Prostate gland (tissue), 2 donors: ENCODE measurements around the gene CHIA.

Source experiments
- POLR2A ChIP-seq: fragments of 450-650 bp; IDR thresholded peaks from one replicate; pipeline ENCODE4 v1.6.1; 2016; ENCODE audit warnings: antibody characterized with exemption, mild to moderate bottlenecking
- POLR2AphosphoS5 ChIP-seq: sonication (generic); formaldehyde crosslinking; IDR thresholded peaks from one replicate; pipeline ENCODE4 v1.6.1; 2017; ENCODE audit warnings: antibody characterized with exemption
- TF ChIP-seq, protein P1 (sequence below), 4 experiments: fragments of 200-600 bp in 2 of 4; fragments of 450-650 bp in 2 of 4; sonication (generic) in 2 of 4; IDR thresholded peaks; 1 replicate in 3 of 4; 2 replicates in 1 of 4; pipeline ENCODE4 v1.5.1; 2016 to 2019; ENCODE audit warnings: antibody characterized with exemption in 4 of 4, mild to moderate bottlenecking in 2 of 4, moderate library complexity in 2 of 4

DNA sequence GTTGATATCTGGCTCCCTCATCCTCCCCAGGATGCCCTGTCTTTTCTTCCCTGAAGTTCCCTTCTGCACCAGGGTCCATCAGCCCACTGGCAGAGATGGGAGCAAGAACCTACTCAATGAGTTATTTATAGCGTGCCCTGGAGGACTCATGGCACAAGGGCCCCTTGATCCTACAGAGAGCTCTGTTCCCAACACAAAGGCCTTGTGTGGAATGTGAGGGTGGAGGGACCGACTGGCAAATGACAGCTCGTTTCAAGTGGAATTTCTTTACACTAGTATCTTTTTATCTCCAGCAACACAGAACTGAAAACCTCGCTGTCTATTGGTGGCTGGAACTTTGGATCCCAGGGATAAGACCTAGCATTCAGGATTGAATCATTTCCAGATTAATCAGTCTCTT lies 40.7 kb upstream of the CHIA start:
- TF ChIP-seq, protein P1, sequence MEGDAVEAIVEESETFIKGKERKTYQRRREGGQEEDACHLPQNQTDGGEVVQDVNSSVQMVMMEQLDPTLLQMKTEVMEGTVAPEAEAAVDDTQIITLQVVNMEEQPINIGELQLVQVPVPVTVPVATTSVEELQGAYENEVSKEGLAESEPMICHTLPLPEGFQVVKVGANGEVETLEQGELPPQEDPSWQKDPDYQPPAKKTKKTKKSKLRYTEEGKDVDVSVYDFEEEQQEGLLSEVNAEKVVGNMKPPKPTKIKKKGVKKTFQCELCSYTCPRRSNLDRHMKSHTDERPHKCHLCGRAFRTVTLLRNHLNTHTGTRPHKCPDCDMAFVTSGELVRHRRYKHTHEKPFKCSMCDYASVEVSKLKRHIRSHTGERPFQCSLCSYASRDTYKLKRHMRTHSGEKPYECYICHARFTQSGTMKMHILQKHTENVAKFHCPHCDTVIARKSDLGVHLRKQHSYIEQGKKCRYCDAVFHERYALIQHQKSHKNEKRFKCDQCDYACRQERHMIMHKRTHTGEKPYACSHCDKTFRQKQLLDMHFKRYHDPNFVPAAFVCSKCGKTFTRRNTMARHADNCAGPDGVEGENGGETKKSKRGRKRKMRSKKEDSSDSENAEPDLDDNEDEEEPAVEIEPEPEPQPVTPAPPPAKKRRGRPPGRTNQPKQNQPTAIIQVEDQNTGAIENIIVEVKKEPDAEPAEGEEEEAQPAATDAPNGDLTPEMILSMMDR (IDR thresholded peaks at IDR 0.05) = no peak
- TF ChIP-seq POLR2AphosphoS5 = no peak
- no peak for TF ChIP-seq POLR2A
